Peyer's patch (tissue), 4 donors: ENCODE results near the gene THSD7A.

Experiments
- CTCF ChIP-seq, 6 experiments: fragments of 450-650 bp in 4 of 6; fragments of 200-600 bp in 2 of 6; sonication (generic) in 1 of 6; IDR thresholded peaks; one replicate each; pipeline ENCODE4 v1.5.1; 2017 to 2019; ENCODE audit warnings: antibody characterized with exemption in 6 of 6, mild to moderate bottlenecking in 3 of 6, moderate library complexity in 1 of 6
- POLR2A ChIP-seq, 2 donors: fragments of 450-650 bp; IDR thresholded peaks; one replicate each; pipeline ENCODE4 v1.5.1; 2017; ENCODE audit warnings: antibody characterized with exemption in 2 of 2, mild to moderate bottlenecking in 2 of 2, moderate library complexity in 2 of 2

- TF ChIP-seq CTCF (IDR thresholded peaks at IDR 0.05) = no peak
- TF ChIP-seq POLR2A (IDR thresholded peaks at IDR 0.05) = no peak
These were observed 14.8 kb downstream of the THSD7A start for GRCh38 chr7:11817111-11817740.
